Stimulated activated CD4-positive, alpha-beta T cell treated with anti-CD3 and anti-CD28 coated beads, TNF-alpha, amount 100 ng/mL, for 4 hours (primary cell): ENCODE data around the gene CACNA2D2.

Source experiments
- DNase-seq, 3 experiments: peaks; one replicate each; pipeline ENCODE4 v3.0.0-alpha.2; 2020; ENCODE audit warnings: low read depth in 3 of 3

Gene CACNA2D2

GRCh38 chr3:50502225-50502583, 1.2 kb downstream of the CACNA2D2 start:
- no peak for DNase-seq

GRCh38 chr3:50495609-50496423, 7.6 kb downstream of the CACNA2D2 start:
- no peak for DNase-seq

GRCh38 chr3:50494126-50494525, 9.3 kb downstream of the CACNA2D2 start:
- no peak for DNase-seq

GRCh38 chr3:50493623-50494022, 9.8 kb downstream of the CACNA2D2 start:
- DNase-seq = no peak

- no peak for DNase-seq
These were observed 10.3 kb downstream of the CACNA2D2 start for GRCh38 chr3:50493086-50493485.

- no peak for DNase-seq
These were observed 12.4 kb downstream of the CACNA2D2 start for GRCh38 chr3:50491023-50491422.

GRCh38 chr3:50490424-50490823, 13.0 kb downstream of the CACNA2D2 start:
- no peak for DNase-seq

GRCh38 chr3:50487181-50487580, 16.3 kb downstream of the CACNA2D2 start:
- no peak for DNase-seq

GRCh38 chr3:50486219-50486888, 17.1 kb downstream of the CACNA2D2 start:
- no peak for DNase-seq

GRCh38 chr3:50484722-50485121, 18.7 kb downstream of the CACNA2D2 start:
- DNase-seq = no peak

- DNase-seq = no peak
These were observed 20.1 kb downstream of the CACNA2D2 start for GRCh38 chr3:50483374-50483773.

GRCh38 chr3:50481992-50482391, 21.4 kb downstream of the CACNA2D2 start:
- no peak for DNase-seq

- DNase-seq = no peak
These were observed 23.0 kb downstream of the CACNA2D2 start for GRCh38 chr3:50480471-50480870.

- no peak for DNase-seq
These were observed 23.9 kb downstream of the CACNA2D2 start for GRCh38 chr3:50479523-50479922.

- DNase-seq = no peak
These were observed 24.7 kb downstream of the CACNA2D2 start for GRCh38 chr3:50478671-50479260.

- no peak for DNase-seq
These were observed 25.4 kb downstream of the CACNA2D2 start for GRCh38 chr3:50478051-50478450.

GRCh38 chr3:50475348-50475747, 28.1 kb downstream of the CACNA2D2 start:
- DNase-seq = no peak

GRCh38 chr3:50474717-50475116, 28.7 kb downstream of the CACNA2D2 start:
- no peak for DNase-seq

GRCh38 chr3:50473768-50474167, 29.7 kb downstream of the CACNA2D2 start:
- DNase-seq = no peak

GRCh38 chr3:50472958-50473357, 30.5 kb downstream of the CACNA2D2 start:
- DNase-seq = no peak

- no peak for DNase-seq
These were observed 32.8 kb downstream of the CACNA2D2 start for GRCh38 chr3:50470658-50471057.

- DNase-seq = no peak
These were observed 35.5 kb downstream of the CACNA2D2 start for GRCh38 chr3:50467919-50468318.

- no peak for DNase-seq
These were observed 37.3 kb downstream of the CACNA2D2 start for GRCh38 chr3:50466177-50466576.
